HK-2 (cell line): Measurements from ENCODE around the gene CENPS.
"Not testable (repeated sequence)": the region's sequence is repeated elsewhere in the genome, so short reads cannot be mapped to it uniquely, and the experiment has no call there.

Source experiments
- DNase-seq: peaks from one replicate; pipeline ENCODE4 v3.0.0-alpha.2; 2018; ENCODE audit not compliant: unreplicated experiment

Gene CENPS

DNA sequence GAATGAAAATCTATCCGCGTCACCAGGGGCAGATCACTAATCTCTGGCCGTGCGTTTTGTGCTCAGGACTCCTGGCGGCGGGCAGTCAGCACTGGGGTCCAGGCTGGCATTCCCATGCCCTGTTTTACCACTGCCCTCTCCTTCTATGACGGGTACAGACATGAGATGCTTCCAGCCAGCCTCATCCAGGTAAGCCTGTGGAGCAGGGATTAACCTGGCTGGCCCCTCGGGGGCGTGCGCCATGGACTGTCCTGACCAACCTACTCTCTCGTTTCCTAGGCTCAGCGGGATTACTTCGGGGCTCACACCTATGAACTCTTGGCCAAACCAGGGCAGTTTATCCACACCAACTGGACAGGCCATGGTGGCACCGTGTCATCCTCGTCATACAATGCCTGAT lies 10.9 kb upstream of the CENPS start:
- DNase-seq = no peak

DNA sequence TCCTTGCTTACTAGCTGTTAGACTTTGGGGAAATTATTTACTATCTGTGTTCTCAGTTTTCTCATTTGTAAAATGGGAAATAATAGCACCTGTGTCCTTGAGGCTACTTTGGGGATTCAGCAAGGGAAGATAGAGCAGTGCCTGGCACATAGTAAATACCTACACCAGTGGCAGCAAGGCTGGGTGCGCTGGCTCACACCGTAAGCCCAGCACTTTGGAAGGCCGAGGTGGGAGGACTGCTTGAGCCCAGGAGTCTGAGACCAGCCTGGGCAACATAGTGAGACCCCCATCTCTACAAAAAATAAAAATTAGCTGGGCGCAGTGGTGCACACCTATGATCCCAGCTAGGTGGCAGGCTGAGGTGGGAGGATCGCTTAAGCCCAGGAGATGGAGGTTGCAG lies 8.6 kb upstream of the CENPS start:
- DNase-seq = no peak

GRCh38 chr1:10424034-10424433 lies 6.2 kb upstream of the CENPS start:
- no peak for DNase-seq

DNA sequence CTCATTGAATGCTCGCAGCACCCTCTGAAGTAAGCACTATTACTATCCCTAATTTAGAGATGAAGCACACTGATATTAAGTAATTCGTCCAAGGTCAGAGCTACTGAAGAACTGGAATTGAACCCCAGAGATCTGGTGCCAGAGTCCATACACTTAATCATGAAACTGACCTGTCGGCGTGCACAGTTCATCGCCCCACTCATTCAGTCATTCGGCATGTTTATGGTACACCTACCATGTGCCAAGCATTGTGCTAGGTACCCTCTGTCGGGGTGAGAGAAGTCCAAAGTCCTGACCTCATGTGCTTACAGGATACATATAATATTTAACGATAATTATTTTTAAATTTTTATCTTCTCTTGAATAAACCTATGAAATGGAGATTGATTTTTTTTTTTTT lies 5.6 kb upstream of the CENPS start:
- DNase-seq = no peak

- DNase-seq = not testable (repeated sequence)
These were observed 4.3 kb upstream of the CENPS start for GRCh38 chr1:10425826-10426534.

DNA sequence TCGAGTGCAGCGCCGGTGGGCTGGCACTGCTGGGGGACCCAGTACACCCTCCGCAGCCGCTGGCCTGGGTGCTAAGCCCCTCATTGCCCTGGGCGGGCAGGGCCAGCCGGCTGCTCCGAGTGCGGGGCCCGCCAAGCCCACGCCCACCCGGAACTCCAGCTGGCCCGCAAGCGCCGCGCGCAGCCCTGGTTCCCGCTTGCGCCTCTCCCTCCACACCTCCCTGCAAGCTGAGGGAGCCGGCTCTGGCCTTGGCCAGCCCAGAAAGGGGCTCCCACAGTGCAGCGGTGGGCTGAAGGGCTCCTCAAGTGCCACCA lies 3.7 kb upstream of the CENPS start:
- DNase-seq = not testable (repeated sequence)

- no peak for DNase-seq
These were observed 1.2 kb upstream of the CENPS start for GRCh38 chr1:10428984-10429383.

- no peak for DNase-seq
These were observed 391 bp upstream of the CENPS start for GRCh38 chr1:10429868-10430215.

GRCh38 chr1:10431070-10431730 lies 967 bp downstream of the CENPS start:
- DNase-seq = no peak

GRCh38 chr1:10432910-10433700 lies 2.9 kb downstream of the CENPS start:
- no peak for DNase-seq

DNA sequence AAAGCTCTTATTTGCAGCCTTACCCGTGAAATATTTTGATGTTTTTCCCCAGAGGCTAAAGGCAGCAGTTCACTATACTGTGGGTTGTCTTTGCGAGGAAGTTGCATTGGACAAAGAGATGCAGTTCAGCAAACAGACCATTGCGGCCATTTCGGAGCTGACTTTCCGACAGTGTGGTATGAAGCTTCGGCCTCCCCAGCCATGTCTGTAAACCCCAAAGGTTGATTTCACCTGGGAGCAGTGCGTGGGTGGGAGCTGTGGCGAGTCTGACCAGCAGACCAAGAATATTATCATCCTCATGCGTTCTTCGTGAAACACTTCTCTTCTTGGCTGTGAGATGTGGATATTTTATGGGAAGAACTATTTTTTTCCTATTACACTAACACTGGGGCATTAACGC lies 3.6 kb downstream of the CENPS start:
- no peak for DNase-seq

GRCh38 chr1:10434590-10434989 lies 4.4 kb downstream of the CENPS start:
- DNase-seq = no peak

DNA sequence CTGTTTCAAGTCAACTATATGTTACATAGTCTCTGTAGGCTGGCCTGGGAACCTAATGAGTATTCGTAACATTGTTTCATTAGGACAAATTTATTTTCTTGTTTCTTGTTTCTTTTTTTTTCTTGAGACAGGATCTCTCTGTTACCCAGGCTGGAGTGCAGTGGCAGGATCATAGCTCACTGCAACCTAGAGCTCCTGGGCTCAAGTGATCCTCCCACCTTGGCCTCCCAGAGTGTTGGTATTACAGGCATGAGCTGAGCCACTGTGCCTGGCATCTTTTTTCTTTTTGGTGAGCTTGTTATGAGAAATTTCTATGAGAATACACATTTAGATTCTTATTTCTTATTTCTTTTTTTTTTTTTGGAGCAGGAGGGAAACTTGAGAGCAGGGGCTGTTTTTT lies 6.8 kb downstream of the CENPS start:
- no peak for DNase-seq

GRCh38 chr1:10438677-10439163 lies 8.5 kb downstream of the CENPS start:
- no peak for DNase-seq

GRCh38 chr1:10440305-10440704 lies 10.1 kb downstream of the CENPS start:
- DNase-seq = no peak

DNA sequence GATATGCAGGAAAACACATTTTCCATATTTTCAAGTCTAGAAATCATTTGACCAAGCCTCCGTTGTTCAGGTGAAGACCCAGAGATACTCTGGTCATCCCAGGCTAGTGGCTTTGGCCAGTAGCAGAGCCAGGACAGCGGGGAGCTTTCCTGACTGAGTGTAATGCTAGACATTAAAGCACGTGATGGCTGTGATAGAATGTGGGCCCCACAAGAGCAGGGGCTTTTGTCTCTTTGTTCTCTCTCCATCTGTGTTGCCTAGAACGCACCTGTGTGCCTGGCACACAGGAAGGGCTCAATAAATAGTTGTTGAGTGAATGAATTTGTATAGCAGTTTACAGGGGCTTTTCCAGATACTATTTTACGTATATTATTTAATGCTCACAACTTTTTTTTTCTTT lies 10.6 kb downstream of the CENPS start:
- DNase-seq = no peak

GRCh38 chr1:10444248-10444647 lies 14.0 kb downstream of the CENPS start:
- no peak for DNase-seq

DNA sequence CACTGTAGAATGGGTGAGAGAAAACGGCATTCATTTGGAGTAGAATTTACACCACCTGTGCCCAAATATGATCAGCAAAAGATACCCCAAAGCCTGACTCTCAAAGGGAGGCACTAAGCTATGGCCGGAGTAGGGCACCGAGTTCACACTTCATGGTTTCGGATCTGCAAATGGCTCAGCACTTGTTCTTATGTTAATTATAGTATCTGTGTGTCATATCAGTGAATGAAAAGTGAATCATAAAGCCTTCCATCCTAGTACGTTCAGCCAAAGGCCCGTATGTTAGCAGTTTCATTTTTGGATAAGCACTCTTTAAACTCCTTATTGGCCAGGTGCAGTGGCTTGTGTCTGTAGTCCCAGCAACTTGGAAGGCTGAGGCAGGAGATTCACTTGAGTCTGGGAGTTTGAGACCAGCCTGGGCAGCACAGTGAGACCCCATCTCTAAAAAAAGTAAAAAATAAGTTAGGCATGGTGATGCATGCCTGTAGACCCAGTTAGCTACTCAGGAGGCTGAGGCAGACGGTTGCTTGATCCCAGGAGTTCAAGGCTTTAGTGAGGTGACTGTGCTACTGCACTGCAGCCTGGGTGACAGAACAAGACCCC lies 14.7 kb downstream of the CENPS start:
- no peak for DNase-seq

DNA sequence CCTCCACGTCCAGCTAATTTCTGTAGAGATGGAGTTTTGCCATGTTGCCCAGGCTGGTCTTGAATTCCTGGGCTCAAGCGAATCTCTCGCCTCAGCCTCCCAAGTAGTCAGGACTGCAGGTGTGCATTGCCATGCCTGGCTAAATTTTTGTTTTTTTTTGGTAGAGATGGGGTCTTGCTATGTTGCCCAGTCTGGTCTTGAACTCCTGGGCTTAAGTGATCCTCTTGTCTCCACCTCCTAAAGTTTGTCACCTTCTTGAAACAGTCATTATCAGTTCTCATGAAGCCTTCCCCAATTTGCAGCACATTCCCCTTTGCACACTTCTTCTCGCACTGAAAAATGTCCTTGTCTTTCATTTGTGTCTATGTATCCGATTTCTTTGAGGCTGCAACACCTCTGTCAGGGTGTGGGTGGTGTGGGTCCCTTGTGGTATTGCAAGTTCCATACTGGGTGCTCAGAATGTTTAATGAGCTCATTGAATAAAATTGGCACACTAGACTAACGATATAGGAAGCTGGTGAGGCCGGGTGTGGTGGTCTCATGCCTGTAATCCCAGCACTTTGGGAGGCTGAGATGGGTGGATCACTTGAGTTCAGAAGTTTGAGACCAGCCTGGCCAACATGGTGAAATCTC lies 16.7 kb downstream of the CENPS start:
- DNase-seq = no peak

- DNase-seq = no peak
These were observed 19.5 kb downstream of the CENPS start, which contains the start of gene CORT for GRCh38 chr1:10449751-10450150. Gene CORT, plus strand, starts transcription at chr1:10450031. Its CDS starts 193 bp downstream, at chr1:10450224.

DNA sequence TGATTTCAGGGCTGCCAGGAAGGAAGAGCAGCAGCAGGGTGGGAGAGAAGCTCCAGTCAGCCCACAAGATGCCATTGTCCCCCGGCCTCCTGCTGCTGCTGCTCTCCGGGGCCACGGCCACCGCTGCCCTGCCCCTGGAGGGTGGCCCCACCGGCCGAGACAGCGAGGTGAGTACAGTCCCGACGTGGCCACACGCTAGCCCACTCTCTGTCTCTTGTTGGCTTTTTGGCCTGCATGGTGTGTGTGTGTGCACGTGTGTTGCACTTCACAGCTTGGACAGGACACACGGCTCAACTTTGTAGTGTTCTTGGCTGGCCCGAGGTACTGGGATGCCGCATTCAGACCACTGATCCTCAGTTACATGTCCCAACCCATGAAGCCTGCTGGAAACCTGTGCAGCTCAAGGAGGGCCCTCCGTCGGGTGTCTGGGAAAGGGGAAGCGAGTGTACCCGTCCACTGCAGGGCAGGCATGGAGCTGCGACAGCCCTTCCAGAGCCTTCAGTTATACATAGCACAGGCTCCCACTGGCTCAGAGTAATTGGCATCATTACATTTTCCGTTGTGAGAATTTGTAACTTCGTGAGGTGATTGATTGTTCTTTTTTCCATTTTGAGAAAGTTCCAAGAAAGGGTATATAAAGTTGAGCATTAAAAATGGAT lies 20.1 kb downstream of the CENPS start:
- no peak for DNase-seq
